ENCODE measurements around the gene RLN3. TPM values are rescaled to one million over a fixed set of nuclear protein-coding genes. Genes with fewer than 3 reads are reported as not detected.
A peak's percentile ranks its signal among the peaks of the same experiment; 100 is the strongest.

RLN3 gene
- total and polyA plus RNA-seq, 10 donors, result 0.35 TPM; not detected in 9

DNA sequence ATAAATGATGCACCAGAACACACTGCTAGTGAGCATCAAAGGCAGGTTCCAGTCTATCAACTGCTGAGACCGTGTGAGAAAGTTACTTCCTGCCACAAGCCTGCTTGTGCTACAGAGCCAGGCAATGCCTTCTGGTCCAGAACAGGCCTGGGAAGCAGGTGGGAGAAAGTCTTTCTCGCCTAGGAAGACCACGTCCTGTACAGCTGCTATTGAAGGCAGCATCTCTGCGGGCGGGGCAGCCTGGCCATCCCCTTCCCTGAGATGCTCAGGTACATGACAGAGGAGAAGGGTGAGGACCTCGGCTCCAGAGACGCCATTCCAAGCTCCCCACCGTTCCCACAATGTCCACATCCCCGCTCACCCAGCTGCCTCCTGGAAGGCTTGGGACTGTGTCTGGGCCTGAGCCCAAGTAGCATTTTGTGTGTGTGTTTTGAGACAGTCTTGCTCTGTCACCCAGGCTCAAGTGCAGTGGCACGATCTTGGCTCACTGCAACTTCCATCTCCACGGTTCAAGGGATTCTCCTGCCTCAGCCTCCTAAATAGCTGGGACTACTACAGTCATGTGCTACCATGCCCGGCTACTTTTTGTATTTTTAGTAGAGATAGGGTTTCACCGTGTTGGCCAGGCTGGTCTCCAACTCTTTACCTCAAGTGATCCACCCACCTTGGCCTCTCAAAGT lies 25.2 kb upstream of the RLN3 start:
- no peak for DNase-seq
- H3K4me1 ChIP-seq, result peaks cover 35 to 69% (median 61%) of the 10 kb centered on the region in 6 donors
- H3K9me3 ChIP-seq, result peaks cover 0 to 10% (median 7%) of the 10 kb centered on the region in 8 donors
- 49 to 60% (median 57%) methylated on average over 12 to 13 of the region's 13 CpGs for WGBS, 5 donors
- H3K36me3 ChIP-seq, result peaks cover 0 to 33% (median 2%) of the 10 kb centered on the region in 6 donors
- TF ChIP-seq, protein P1, sequence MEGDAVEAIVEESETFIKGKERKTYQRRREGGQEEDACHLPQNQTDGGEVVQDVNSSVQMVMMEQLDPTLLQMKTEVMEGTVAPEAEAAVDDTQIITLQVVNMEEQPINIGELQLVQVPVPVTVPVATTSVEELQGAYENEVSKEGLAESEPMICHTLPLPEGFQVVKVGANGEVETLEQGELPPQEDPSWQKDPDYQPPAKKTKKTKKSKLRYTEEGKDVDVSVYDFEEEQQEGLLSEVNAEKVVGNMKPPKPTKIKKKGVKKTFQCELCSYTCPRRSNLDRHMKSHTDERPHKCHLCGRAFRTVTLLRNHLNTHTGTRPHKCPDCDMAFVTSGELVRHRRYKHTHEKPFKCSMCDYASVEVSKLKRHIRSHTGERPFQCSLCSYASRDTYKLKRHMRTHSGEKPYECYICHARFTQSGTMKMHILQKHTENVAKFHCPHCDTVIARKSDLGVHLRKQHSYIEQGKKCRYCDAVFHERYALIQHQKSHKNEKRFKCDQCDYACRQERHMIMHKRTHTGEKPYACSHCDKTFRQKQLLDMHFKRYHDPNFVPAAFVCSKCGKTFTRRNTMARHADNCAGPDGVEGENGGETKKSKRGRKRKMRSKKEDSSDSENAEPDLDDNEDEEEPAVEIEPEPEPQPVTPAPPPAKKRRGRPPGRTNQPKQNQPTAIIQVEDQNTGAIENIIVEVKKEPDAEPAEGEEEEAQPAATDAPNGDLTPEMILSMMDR (IDR thresholded peaks at IDR 0.05 in 8 of 11, conservative IDR thresholded peaks at IDR 0.05 in 3 of 11), result no peak
- peak; percentile 25 to 38 (median 26) for TF ChIP-seq POLR2AphosphoS5 (IDR thresholded peaks at IDR 0.05)
- H3K4me3 ChIP-seq, result peak overlapping the region in 1 of 8 donors; percentile 4
- H3K27me3 ChIP-seq (replicated peaks in 1 of 7), result no peaks in the 10 kb centered on the region
- intact Hi-C loops (cut with DNase I; ENCODE audit: low total_unique reads), result no loop called here
- peak overlapping the region; percentile 78 to 99 (median 98) for H3K27ac ChIP-seq

DNA sequence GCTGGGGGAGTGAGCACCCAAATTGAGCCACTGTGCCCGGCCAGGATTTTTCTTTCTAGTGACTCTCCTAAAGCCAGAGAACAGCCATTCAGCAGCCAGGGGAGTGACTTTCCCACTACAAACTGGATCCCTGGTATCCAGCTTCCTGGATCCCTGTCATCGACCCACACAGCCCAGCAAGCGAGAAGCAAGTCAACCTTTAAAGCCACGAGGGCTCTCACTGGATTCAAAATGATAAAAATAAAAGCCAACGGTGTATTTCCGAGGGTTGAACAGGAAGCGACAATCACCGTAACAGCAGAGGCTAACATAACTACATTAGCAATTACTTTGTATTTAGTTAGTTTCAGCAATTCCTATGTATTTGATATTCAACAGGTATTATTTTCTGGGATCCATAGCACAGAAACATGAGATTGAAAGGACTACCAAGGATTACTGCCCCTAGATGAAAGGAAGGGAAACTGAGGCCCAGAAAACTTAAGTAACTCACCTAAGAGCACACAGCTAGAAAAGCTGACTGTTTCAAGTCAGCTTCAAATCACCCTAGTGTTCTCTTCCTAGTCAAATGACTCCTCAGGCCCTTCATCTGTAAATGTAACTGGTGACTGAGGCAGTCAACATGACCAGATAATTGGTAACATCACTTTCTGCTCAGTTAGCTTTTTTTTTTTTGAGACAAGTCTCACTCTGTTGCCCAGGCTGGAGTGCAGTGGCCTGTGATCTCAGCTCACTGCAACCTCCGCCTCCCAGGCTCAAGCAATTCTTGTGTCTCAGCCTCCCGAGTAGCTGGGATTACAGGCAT lies 24.5 kb upstream of the RLN3 start:
- TF ChIP-seq, protein P1 (IDR thresholded peaks at IDR 0.05 in 8 of 11, conservative IDR thresholded peaks at IDR 0.05 in 3 of 11), result no peak
- no peak for TF ChIP-seq POLR2A (IDR thresholded peaks at IDR 0.05)
- no peak for TF ChIP-seq POLR2AphosphoS5 (IDR thresholded peaks at IDR 0.05)
- WGBS, 5 donors, result 19 to 28% (median 24%) methylated on average over 10 of the region's 10 CpGs
- peaks cover 0 to 9% (median 7%) of the 10 kb centered on the region in 8 donors for H3K9me3 ChIP-seq
- no peaks in the 10 kb centered on the region for H3K27me3 ChIP-seq (replicated peaks in 1 of 7)
- peaks cover 35 to 69% (median 61%) of the 10 kb centered on the region in 6 donors for H3K4me1 ChIP-seq
- H3K27ac ChIP-seq, result peak overlapping the region; percentile 78 to 99 (median 98)
- peaks cover 0 to 25% (median 0%) of the 10 kb centered on the region in 6 donors for H3K36me3 ChIP-seq
- no peak for DNase-seq
- intact Hi-C loops (cut with DNase I; ENCODE audit: low total_unique reads), result no loop called here
- no peak overlapping the region for H3K4me3 ChIP-seq

DNA sequence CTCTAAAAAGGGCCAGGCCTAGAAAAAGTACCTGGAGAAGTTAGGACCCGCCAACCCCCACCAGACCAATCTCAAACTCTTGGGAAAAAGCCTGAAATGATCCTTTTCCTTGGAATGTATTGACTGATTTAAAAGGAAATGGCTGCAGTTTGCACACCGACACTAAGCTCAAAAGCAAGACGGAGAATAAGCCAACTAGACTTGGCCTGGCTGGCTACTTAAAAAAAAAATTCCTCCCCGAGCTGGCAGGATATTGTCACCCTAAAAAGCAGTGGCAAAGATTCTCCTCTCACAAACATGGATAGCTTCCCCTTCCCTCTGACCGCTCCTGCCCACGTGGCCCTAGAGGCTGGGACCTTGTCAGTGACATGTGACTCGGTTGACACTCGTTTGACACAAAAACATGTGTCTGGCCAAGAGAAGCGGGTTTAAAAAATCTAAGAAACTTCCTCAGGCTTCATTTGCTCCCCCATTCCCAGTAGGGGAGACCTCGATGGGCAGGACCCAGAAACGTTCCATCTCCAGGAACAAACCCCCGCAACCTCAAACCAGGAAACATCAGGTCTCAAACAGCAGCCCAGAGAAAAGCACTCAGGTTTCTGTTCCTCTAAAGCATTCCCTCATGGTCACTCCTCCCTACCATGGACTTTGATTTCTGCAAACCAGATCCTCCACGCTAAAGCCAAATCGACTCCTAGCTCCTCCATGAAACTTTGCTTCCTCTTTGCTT lies 23.2 kb upstream of the RLN3 start:
- WGBS, 5 donors, result 20 to 26% (median 23%) methylated on average over 14 of the region's 14 CpGs
- intact Hi-C loops (cut with DNase I; ENCODE audit: low total_unique reads), result no loop called here
- H3K27ac ChIP-seq, result peak overlapping the region; percentile 85 to 99 (median 98)
- TF ChIP-seq POLR2AphosphoS5 (IDR thresholded peaks at IDR 0.05), result peak in 1 of 3 donors; percentile 16
- TF ChIP-seq, protein P1 (IDR thresholded peaks at IDR 0.05 in 8 of 11, conservative IDR thresholded peaks at IDR 0.05 in 3 of 11), result no peak
- peak overlapping the region in 6 of 8 donors; percentile 77 to 98 (median 91) for H3K4me3 ChIP-seq
- H3K36me3 ChIP-seq, result peaks cover 0 to 12% (median 0%) of the 10 kb centered on the region in 6 donors
- H3K9me3 ChIP-seq, result no peaks in the 10 kb centered on the region
- H3K4me1 ChIP-seq, result peaks cover 35 to 65% (median 61%) of the 10 kb centered on the region in 6 donors
- H3K27me3 ChIP-seq (replicated peaks in 1 of 7), result no peaks in the 10 kb centered on the region
- peak; percentile 85 for DNase-seq
